Activated CD4-positive, alpha-beta T cell treated with anti-CD3 and anti-CD28 coated beads, Interleukin-2, amount 10 ng/mL, durations not matched to agents 24 days and 14 days (primary cell): ENCODE measurements around the gene ARHGAP24. TPM values are rescaled to one million over a fixed set of nuclear protein-coding genes. Genes with fewer than 3 reads are reported as not detected.

Experiments
- DNase-seq: peaks from one replicate; pipeline ENCODE4 v3.0.0; 2022
- H3K27ac Mint-ChIP-seq: one replicate; pipeline ENCODE4 v1.8.0; 2022; ENCODE audit warnings: mild to moderate bottlenecking, mixed read lengths
- H3K27me3 Mint-ChIP-seq: one replicate; pipeline ENCODE4 v1.8.0; 2022; ENCODE audit warnings: mixed read lengths
- H3K36me3 Mint-ChIP-seq: one replicate; pipeline ENCODE4 v1.8.0; 2022; ENCODE audit warnings: low read depth, mild to moderate bottlenecking, mixed read lengths
- H3K4me1 Mint-ChIP-seq: one replicate; pipeline ENCODE4 v1.8.0; 2021; ENCODE audit warnings: mixed read lengths
- H3K4me3 Mint-ChIP-seq: one replicate; pipeline ENCODE4 v1.8.0; 2022; ENCODE audit warnings: mild to moderate bottlenecking, moderate library complexity, mixed read lengths
- H3K9me3 Mint-ChIP-seq: one replicate; pipeline ENCODE4 v1.8.0; 2021; ENCODE audit warnings: mixed read lengths
- intact Hi-C: fragments of 100-400 bp; cut with micrococcal nuclease; formaldehyde crosslinking; loops from one replicate; pipeline ENCODE4 v1.15.1; 2023
- total RNA-seq: library from RNA; stranded (reverse); gene quantifications from 2 replicates; pipeline ENCODE4 v1.2.3, GENCODE V29; 2022

ARHGAP24 gene
- total RNA-seq, 1 donor from 2014 or later: not detected

DNA sequence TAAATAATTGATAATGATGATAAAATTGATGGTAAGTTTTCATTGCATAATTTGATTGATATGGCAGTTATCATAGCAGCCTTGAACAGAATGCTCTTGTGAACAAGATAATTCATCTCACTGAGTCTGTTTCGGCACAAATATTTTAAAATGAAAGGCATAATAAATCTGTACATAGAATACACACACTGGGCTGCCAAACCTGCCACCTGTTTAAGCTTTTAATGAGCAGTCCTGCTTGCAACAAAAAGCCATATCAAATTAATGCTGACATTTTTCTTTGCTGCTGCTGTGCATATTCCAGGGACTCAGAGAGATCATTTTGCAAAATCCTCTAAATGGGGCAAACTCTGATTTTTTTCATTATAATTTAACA lies 201.1 kb downstream of the ARHGAP24 start:
- no peaks in the 10 kb centered on the region for H3K9me3 Mint-ChIP-seq
- H3K36me3 Mint-ChIP-seq: no peaks in the 10 kb centered on the region
- H3K27me3 Mint-ChIP-seq: no peaks in the 10 kb centered on the region
- no peaks in the 10 kb centered on the region for H3K4me1 Mint-ChIP-seq
- intact Hi-C loops: no loop called here
- H3K27ac Mint-ChIP-seq: no peak overlapping the region
- no peak overlapping the region for H3K4me3 Mint-ChIP-seq
- no peak for DNase-seq

DNA sequence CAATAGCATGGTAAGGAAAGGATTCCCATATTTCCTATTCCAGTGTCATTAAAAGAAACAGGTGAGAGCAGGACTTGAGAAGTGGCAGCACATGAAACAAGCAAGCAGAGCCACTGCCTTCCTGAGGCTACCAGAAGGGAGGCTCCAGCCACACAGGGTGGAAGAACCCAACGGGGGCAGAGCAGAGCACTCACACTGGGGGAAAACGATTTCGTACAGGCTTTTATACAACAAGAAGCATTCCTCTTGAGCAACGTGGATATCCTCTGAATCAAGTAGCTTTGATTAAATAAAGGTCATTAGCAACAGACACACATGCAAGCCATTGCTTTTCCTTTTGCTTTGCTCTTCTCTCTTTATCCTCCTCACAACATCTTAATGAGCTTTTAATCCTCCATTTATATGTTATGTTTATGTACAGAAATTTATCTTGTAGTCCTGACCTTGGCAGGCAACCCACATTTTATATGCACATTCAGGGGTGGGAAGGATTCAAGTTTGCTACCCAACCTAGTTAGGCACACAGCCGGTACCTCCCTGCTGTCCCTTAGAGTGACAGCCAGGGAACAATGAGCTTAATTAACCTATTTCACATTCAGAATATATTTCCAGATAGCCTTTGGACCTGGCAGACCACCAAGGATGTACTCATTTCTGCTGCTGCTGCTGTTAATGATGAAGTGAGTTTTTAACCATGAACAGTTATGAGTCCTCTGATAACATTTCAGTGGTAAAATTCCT lies 202.1 kb downstream of the ARHGAP24 start:
- no peaks in the 10 kb centered on the region for H3K27me3 Mint-ChIP-seq
- intact Hi-C loops: no loop called here
- H3K36me3 Mint-ChIP-seq: no peaks in the 10 kb centered on the region
- no peaks in the 10 kb centered on the region for H3K4me1 Mint-ChIP-seq
- H3K9me3 Mint-ChIP-seq: no peaks in the 10 kb centered on the region
- no peak overlapping the region for H3K4me3 Mint-ChIP-seq
- DNase-seq: no peak
- H3K27ac Mint-ChIP-seq: no peak overlapping the region

DNA sequence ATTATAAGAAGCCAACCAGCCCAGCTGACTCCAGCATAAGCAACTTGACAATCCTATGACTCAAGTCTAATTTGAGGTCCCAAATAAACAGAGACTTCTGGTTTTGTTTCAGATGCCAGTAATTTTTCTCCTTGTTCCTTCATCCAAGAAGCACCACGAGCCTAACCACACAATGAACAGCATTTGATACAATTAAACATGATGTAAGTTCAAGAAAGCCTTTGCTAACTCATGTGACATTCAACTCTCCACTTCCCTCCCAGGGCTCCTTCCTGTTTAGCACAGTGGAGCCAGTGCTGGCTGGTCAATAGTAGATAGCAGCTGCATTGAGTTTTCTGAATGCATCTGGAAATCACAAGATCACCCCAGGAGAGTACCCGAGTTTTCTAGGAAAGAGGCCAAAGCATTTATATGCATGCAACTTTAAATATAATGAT lies 206.3 kb downstream of the ARHGAP24 start:
- no peak for DNase-seq
- H3K27ac Mint-ChIP-seq: no peak overlapping the region
- intact Hi-C loops: no loop called here
- no peaks in the 10 kb centered on the region for H3K9me3 Mint-ChIP-seq
- H3K4me1 Mint-ChIP-seq: no peaks in the 10 kb centered on the region
- H3K36me3 Mint-ChIP-seq: no peaks in the 10 kb centered on the region
- no peaks in the 10 kb centered on the region for H3K27me3 Mint-ChIP-seq
- no peak overlapping the region for H3K4me3 Mint-ChIP-seq

DNA sequence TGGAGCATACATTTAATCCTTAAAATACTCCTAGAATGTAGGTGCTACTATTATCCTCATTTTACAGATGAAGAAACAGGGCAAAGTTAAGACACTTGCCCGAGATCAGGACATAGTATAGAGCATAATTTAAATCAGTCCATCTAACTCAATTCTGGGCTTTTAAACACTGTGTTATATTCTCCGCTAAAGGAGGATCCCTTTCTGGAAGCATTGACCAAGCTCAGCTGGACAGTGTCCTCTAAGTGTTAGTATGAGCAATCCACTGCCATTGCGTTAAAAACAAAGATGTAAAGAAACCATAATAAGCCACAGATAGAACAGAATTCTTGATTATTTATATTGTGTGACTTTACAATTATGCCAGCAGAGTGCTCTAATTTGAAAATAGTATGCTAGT lies 207.0 kb downstream of the ARHGAP24 start:
- no peak for DNase-seq
- H3K36me3 Mint-ChIP-seq: no peaks in the 10 kb centered on the region
- no peaks in the 10 kb centered on the region for H3K27me3 Mint-ChIP-seq
- H3K4me3 Mint-ChIP-seq: no peak overlapping the region
- no peaks in the 10 kb centered on the region for H3K4me1 Mint-ChIP-seq
- intact Hi-C loops: no loop called here
- H3K27ac Mint-ChIP-seq: no peak overlapping the region
- H3K9me3 Mint-ChIP-seq: no peaks in the 10 kb centered on the region

DNA sequence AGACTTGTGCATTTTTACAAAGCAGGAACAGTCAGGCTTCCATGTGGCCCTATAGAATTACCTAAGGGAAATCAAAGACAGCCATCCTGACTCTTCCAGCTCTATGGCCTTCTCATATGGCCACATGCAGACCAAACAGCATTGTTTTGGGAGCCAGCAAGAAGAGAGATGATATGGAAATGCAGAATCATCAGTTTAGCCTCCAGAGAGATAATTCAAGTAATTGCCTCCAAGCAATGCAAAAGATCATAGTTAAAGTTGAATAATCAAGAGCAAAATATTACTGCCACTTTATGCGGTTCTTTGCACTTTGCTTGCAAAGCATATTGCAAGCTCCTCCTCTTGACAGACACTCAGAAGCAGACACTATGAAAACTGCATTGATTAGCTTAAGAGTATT lies 207.4 kb downstream of the ARHGAP24 start:
- H3K27me3 Mint-ChIP-seq: no peaks in the 10 kb centered on the region
- no peak overlapping the region for H3K4me3 Mint-ChIP-seq
- intact Hi-C loops: no loop called here
- H3K27ac Mint-ChIP-seq: no peak overlapping the region
- no peaks in the 10 kb centered on the region for H3K36me3 Mint-ChIP-seq
- H3K4me1 Mint-ChIP-seq: no peaks in the 10 kb centered on the region
- DNase-seq: no peak
- no peaks in the 10 kb centered on the region for H3K9me3 Mint-ChIP-seq

DNA sequence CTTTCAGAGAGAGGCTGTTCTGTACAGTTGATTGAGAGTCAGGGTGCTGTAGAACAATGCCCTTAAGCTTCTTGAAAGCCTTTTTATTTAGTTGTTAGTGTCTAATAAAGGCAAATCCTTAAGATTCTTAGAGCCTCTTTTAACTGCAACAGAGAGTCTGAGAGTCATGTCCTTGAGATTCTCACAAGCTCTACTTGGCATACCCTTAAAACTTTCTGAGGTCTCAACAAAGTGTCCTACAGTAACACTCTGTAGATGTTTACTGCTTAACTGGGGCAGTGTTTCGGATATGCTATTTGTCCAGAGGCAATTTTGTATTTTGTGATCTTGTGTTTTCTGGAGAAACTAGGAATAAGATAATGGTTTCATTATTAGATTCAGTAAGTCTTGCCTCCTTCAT lies 209.7 kb downstream of the ARHGAP24 start:
- Mint-ChIP-seq H3K27ac (no peak overlapping the region), H3K4me3 (no peak overlapping the region), H3K27me3 (no peaks in the 10 kb centered on the region), H3K36me3 (no peaks in the 10 kb centered on the region), H3K9me3 (peaks cover under 1% of the 10 kb centered on the region), H3K4me1 (no peaks in the 10 kb centered on the region)
- no peak for DNase-seq
- intact Hi-C loops: no loop called here

DNA sequence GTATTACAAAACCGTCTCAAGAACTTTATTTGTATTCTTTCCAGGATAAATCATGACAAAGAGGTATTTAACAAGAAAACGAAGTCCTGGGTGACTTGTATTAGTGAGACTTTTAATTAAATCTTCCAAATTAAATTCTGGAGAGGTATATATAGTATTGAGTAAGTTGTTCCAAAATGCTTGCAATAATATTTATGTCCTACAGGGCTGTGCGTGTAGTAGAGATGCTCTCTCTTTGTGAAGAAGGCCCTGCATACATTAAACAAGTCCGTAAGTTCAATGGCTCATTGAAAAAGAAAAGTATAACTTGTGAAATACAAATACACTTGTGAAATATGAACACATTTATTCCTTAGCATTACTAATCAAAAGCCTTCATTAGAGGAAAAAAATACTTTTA lies 211.4 kb downstream of the ARHGAP24 start:
- intact Hi-C loops: no loop called here

DNA sequence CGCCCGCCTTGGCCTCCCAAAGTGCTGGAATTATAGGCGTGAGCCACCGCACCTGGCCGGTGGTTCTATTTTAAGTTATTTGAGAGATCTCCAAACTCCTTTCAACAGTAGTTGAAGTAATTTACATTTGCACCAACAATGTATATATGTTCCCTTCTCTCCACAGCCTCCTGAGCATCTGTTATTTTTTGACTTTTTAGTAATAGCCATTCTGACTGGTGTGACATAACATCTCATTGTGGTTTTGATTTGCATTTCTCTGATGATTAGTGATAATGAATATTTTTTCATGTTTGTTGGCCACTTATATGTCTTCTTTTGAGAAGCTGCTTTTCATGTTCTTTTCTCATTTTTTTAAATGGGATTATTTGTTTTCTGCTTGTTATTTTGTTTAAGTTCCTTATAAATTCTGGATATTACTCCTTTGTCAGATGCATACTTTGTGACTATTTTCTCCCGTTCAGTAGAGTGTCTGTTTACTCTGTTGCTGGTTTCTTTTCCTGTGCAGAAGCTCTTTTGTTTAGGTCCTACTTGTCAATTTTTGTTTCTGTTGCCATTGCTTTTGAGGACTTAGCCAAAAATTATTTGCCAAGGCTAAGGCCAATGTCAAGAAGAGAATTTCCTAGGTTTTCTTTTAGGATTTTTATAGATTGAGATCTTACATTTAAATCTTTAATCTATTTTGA lies 213.2 kb downstream of the ARHGAP24 start:
- Mint-ChIP-seq H3K4me1 (no peaks in the 10 kb centered on the region), H3K4me3 (no peak overlapping the region), H3K9me3 (peaks cover 3% of the 10 kb centered on the region), H3K36me3 (no peaks in the 10 kb centered on the region), H3K27me3 (no peaks in the 10 kb centered on the region), H3K27ac (no peak overlapping the region)
- intact Hi-C loops: no loop called here
- DNase-seq: no peak

More for the DNA sequence above, 211.4 kb downstream of the ARHGAP24 start:
- Mint-ChIP-seq H3K27me3 (no peaks in the 10 kb centered on the region), H3K4me3 (no peak overlapping the region), H3K27ac (no peak overlapping the region), H3K9me3 (peaks cover 3% of the 10 kb centered on the region), H3K4me1 (no peaks in the 10 kb centered on the region), H3K36me3 (no peaks in the 10 kb centered on the region)
- DNase-seq: no peak

DNA sequence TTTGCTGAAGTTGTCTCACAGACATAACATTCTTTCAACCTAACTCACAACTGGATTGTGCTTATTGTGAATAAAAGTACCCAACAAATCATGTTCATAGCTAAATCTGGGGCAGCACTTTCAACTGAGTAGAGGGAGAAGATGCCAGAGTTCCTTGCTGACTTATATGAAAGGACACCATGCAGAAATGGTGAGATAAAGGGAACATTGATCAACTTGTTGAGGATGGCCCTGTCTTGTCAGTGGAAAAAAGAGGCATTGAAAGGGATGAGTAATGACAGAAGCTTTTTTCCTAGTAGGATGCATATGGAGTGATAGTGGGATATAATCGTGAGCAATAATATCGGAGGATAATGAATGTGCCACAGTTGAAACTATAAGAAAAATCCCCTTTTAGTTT lies 221.7 kb downstream of the ARHGAP24 start:
- H3K36me3 Mint-ChIP-seq: no peaks in the 10 kb centered on the region
- H3K27me3 Mint-ChIP-seq: no peaks in the 10 kb centered on the region
- peaks cover 4% of the 10 kb centered on the region for H3K9me3 Mint-ChIP-seq

DNA sequence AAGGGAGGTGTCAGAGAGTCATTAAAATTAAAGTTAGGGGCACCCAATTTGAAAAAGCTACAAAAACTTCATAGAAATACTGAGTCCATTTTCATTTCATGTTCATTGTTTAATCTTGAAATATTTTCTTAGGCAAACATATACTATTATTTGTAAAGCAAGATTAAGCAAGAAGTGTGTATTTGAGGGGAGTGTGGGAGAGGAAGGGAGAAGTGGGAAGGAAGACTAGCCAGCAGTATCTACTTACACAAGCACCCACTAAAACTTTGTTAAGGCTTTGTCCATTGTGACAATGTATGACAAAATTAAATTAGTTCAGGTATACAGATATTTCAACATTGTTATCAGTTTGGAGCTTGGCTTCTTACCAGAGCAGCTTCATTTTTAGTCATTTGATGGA lies 222.9 kb downstream of the ARHGAP24 start:
- Mint-ChIP-seq H3K9me3 (peaks cover 4% of the 10 kb centered on the region), H3K36me3 (no peaks in the 10 kb centered on the region), H3K4me1 (no peaks in the 10 kb centered on the region), H3K27ac (no peak overlapping the region), H3K4me3 (no peak overlapping the region), H3K27me3 (no peaks in the 10 kb centered on the region)
- intact Hi-C loops: no loop called here
- no peak for DNase-seq

More for the DNA sequence above, 221.7 kb downstream of the ARHGAP24 start:
- H3K27ac Mint-ChIP-seq: no peak overlapping the region
- H3K4me3 Mint-ChIP-seq: no peak overlapping the region
- no peaks in the 10 kb centered on the region for H3K4me1 Mint-ChIP-seq
- intact Hi-C loops: no loop called here
- DNase-seq: no peak

DNA sequence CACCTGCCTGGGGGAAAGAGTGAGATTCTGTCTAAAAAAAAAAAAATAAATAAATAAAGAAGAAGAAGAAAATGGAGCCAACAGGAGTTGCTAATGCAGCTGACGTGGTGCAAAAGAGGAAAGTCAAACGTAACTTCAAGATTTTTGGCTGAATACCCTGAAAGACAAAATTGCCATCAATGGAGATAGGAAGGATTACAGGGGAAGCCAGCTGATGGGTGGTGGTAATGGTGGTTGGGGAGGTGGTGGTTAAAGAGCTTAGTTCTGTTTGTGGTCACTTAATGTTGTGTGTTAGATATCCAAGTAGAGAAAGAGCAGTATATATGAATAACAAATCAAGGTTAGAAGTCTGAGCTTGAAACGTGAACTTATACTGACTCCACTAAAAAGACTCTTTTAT lies 225.4 kb downstream of the ARHGAP24 start:
- intact Hi-C loops: no loop called here
- no peak overlapping the region for H3K4me3 Mint-ChIP-seq
- no peaks in the 10 kb centered on the region for H3K4me1 Mint-ChIP-seq
- H3K9me3 Mint-ChIP-seq: peaks cover 4% of the 10 kb centered on the region
- no peak for DNase-seq
- H3K27me3 Mint-ChIP-seq: no peaks in the 10 kb centered on the region
- no peaks in the 10 kb centered on the region for H3K36me3 Mint-ChIP-seq
- no peak overlapping the region for H3K27ac Mint-ChIP-seq

DNA sequence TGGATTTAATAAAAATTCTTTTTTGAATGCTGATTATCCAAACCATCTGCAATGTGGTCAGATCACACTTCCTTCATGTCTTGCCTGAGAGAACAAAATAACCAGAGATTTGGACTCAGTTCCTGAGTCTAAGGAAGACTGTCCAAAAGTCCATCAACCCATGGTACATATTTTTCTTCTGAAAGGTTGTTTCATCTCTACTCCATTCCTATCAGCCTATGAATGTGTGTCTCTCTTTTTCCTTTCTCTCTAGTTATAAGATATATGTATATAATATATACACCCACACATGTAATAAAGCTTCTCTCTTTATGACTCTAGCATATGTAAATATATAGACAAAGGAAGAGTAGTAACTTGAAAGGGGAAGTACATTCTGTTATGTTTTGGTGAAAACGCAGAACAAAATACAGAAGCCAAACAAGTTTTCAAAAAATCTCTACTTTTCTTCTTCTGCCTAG lies 226.9 kb downstream of the ARHGAP24 start:
- intact Hi-C loops: no loop called here
- H3K27ac Mint-ChIP-seq: no peak overlapping the region
- no peaks in the 10 kb centered on the region for H3K9me3 Mint-ChIP-seq
- H3K27me3 Mint-ChIP-seq: no peaks in the 10 kb centered on the region
- DNase-seq: no peak
- H3K36me3 Mint-ChIP-seq: no peaks in the 10 kb centered on the region
- H3K4me1 Mint-ChIP-seq: no peaks in the 10 kb centered on the region
- no peak overlapping the region for H3K4me3 Mint-ChIP-seq

DNA sequence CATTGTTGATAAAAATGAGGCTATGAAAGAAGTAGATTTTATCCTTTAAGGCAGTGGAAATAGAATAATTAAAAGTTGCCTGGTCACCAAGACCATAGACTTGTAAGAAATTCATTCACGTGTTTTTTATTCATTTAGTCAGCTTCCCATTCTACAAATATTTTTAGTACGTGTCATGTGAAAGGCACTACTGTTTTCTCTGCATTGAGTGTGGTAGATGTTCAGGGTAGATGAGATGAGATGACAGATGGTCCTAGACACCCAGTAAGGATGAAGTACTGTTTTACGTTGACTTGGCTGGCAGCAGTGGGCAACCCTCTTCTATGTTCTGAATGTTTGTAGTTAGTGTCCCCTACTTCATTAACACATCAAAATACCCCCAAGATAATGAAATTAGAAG lies 228.1 kb downstream of the ARHGAP24 start:
- H3K27ac Mint-ChIP-seq: no peak overlapping the region
- H3K4me3 Mint-ChIP-seq: no peak overlapping the region
- H3K36me3 Mint-ChIP-seq: no peaks in the 10 kb centered on the region
- H3K27me3 Mint-ChIP-seq: no peaks in the 10 kb centered on the region
- no peaks in the 10 kb centered on the region for H3K9me3 Mint-ChIP-seq
- H3K4me1 Mint-ChIP-seq: no peaks in the 10 kb centered on the region
- intact Hi-C loops: no loop called here
- no peak for DNase-seq

DNA sequence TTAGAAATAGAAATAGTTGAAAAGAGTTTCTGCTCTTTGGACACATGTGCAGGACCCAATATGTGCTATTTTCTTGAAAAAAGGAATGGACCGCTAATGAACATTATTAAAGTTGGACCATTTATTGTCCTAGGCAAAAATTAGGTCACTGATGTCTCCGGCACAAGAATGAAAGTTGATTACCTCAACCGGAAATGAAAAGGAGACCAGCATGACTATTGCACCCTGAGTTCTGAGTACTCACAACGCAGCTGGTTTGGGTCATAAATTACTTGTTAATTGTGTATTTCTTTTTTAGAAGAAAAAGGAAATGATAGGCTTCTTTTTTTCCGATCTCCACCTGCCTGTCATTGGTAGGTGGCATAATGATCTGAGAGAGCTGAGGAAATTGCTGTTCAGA lies 232.7 kb downstream of the ARHGAP24 start:
- intact Hi-C loops: no loop called here
- Mint-ChIP-seq H3K4me3 (no peak overlapping the region), H3K27me3 (no peaks in the 10 kb centered on the region), H3K27ac (no peak overlapping the region), H3K9me3 (no peaks in the 10 kb centered on the region), H3K36me3 (no peaks in the 10 kb centered on the region), H3K4me1 (no peaks in the 10 kb centered on the region)
- no peak for DNase-seq
